Natural killer cell (primary cell): ENCODE results near the gene KDM2B. TPM values are rescaled to one million over a fixed set of nuclear protein-coding genes. Genes with fewer than 3 reads are reported as not detected.

Source experiments
- ATAC-seq, 3 donors: fragments of 150-1000 bp in 2 of 3; fragments of 200-7000 bp in 1 of 3; cut with Tn5 transposase; 1 replicate in 1 of 3; 2 replicates in 2 of 3; pipeline ENCODE4 v1.10.0; 2021; ENCODE audit warnings: mild to moderate bottlenecking in 2 of 3, moderate library complexity in 2 of 3
- DNase-seq, 2 donors: peaks; one replicate each; pipeline versions ENCODE4 v3.0.0 to v3.0.0-alpha.2; 2013 to 2021; ENCODE audit warnings: mixed read lengths in 1 of 2
- H3K27ac ChIP-seq: one replicate; pipeline ENCODE4 v1.5.1; 2013; ENCODE audit warnings: mild to moderate bottlenecking, low read length
- H3K27me3 ChIP-seq: one replicate; pipeline ENCODE4 v1.6.1; 2013; ENCODE audit warnings: low read length; ENCODE audit not compliant: control insufficient read depth, insufficient read depth
- H3K36me3 ChIP-seq: one replicate; pipeline ENCODE4 v1.6.1; 2013; ENCODE audit warnings: low read length; ENCODE audit not compliant: control insufficient read depth, insufficient read depth
- H3K4me1 ChIP-seq: one replicate; pipeline ENCODE4 v1.6.1; 2013; ENCODE audit warnings: low read length; ENCODE audit not compliant: control insufficient read depth, insufficient read depth
- H3K4me3 ChIP-seq: one replicate; pipeline ENCODE4 v1.5.1; 2013; ENCODE audit warnings: low read length
- H3K9me3 ChIP-seq: one replicate; pipeline ENCODE4 v1.6.1; 2013; ENCODE audit warnings: low read length; ENCODE audit not compliant: control insufficient read depth, insufficient read depth
- H3K27ac Mint-ChIP-seq, 2 donors: one replicate each; pipeline ENCODE4 v1.8.0; 2022; ENCODE audit warnings: mild to moderate bottlenecking in 2 of 2, mixed read lengths in 2 of 2, moderate library complexity in 1 of 2
- H3K27me3 Mint-ChIP-seq, 2 donors: one replicate each; pipeline ENCODE4 v1.8.0; 2022; ENCODE audit warnings: low read depth in 2 of 2, mixed read lengths in 2 of 2
- H3K36me3 Mint-ChIP-seq: one replicate; pipeline ENCODE4 v1.8.0; 2022; ENCODE audit warnings: mixed read lengths
- H3K4me1 Mint-ChIP-seq, 2 donors: one replicate each; pipeline ENCODE4 v1.8.0; 2022; ENCODE audit warnings: mixed read lengths in 2 of 2
- H3K4me3 Mint-ChIP-seq: one replicate; pipeline ENCODE4 v1.8.0; 2022; ENCODE audit warnings: mild to moderate bottlenecking, moderate library complexity, mixed read lengths
- H3K9me3 Mint-ChIP-seq, 2 donors: one replicate each; pipeline ENCODE4 v1.8.0; 2022; ENCODE audit warnings: mixed read lengths in 2 of 2
- CTCF ChIP-seq: fragments of 200-600 bp; IDR thresholded peaks from one replicate; pipeline ENCODE4 v1.8.0; 2022; ENCODE audit warnings: antibody characterized with exemption
- WGBS: methylation state at CpG from one replicate; pipeline ENCODE4 v1.1.7; 2013; ENCODE audit warnings: missing lambda C conversion rate; ENCODE audit not compliant: insufficient coverage; 5-methylcytosine and 5-hydroxymethylcytosine counted together
- intact Hi-C: fragments of 100-400 bp; cut with micrococcal nuclease; formaldehyde crosslinking; loops from one replicate; pipeline ENCODE4 v1.14.2; 2022
- total RNA-seq, 4 donors: library from RNA; stranded (reverse); fragments of 120-200 nt in 1 of 4; gene quantifications; one replicate each; pipeline versions ENCODE4 v1.2.3 to v1.2.4, GENCODE V29; 2013 to 2022

The KDM2B gene
- total RNA-seq, 3 donors from 2014 or later (not counting 1 experiment from before 2014, with no cell fraction given), result 97.3 to 106 (median 98.1) TPM

GRCh38 chr12:121499929-121500793, 80.7 kb downstream of the KDM2B start:
- peak; percentile 74 to 78 (median 75) for ATAC-seq
- no peak overlapping the region for H3K4me3 Mint-ChIP-seq
- peaks cover 17 to 36% of the 10 kb centered on the region in 2 donors for H3K4me1 Mint-ChIP-seq
- H3K27me3 ChIP-seq, result no peaks in the 10 kb centered on the region
- intact Hi-C loops, result loop anchor here (1.0 to 5.0 kb wide), 6 partner anchors 37 to 273 kb away; no protein-coding TSS in a partner anchor
- DNase-seq, result peak; percentile 76 to 87
- H3K36me3 Mint-ChIP-seq, result no peaks in the 10 kb centered on the region
- no peaks in the 10 kb centered on the region for H3K9me3 ChIP-seq
- peak; percentile 98 for TF ChIP-seq CTCF
- H3K27ac ChIP-seq, result no peak overlapping the region
- no peaks in the 10 kb centered on the region for H3K27me3 Mint-ChIP-seq
- no peak overlapping the region for H3K4me3 ChIP-seq
- peaks cover 57% of the 10 kb centered on the region for H3K4me1 ChIP-seq
- no peaks in the 10 kb centered on the region for H3K9me3 Mint-ChIP-seq
- H3K36me3 ChIP-seq, result peaks cover 3% of the 10 kb centered on the region
- peak overlapping the region in 1 of 2 donors; percentile 59 for H3K27ac Mint-ChIP-seq
- WGBS, result 75% methylated on average over 19 of the region's 21 CpGs

GRCh38 chr12:121495746-121496145, 85.1 kb downstream of the KDM2B start:
- no peak for DNase-seq
- no peak for TF ChIP-seq CTCF
- H3K36me3 Mint-ChIP-seq, result no peaks in the 10 kb centered on the region
- H3K4me1 ChIP-seq, result peaks cover 50% of the 10 kb centered on the region
- H3K4me3 Mint-ChIP-seq, result peak overlapping the region; percentile 14
- WGBS, result 96% methylated on average over 8 of the region's 8 CpGs
- H3K9me3 Mint-ChIP-seq, result no peaks in the 10 kb centered on the region
- no peak overlapping the region for H3K4me3 ChIP-seq
- H3K27me3 ChIP-seq, result no peaks in the 10 kb centered on the region
- H3K27me3 Mint-ChIP-seq, result no peaks in the 10 kb centered on the region
- peaks cover 17 to 32% of the 10 kb centered on the region in 2 donors for H3K4me1 Mint-ChIP-seq
- H3K27ac Mint-ChIP-seq, result peak overlapping the region; percentile 3 to 22
- intact Hi-C loops, result no loop called here
- no peaks in the 10 kb centered on the region for H3K9me3 ChIP-seq
- H3K36me3 ChIP-seq, result no peaks in the 10 kb centered on the region
- no peak for ATAC-seq
- H3K27ac ChIP-seq, result no peak overlapping the region

GRCh38 chr12:121494093-121494787, 86.6 kb downstream of the KDM2B start:
- peaks cover 17 to 25% of the 10 kb centered on the region in 2 donors for H3K4me1 Mint-ChIP-seq
- no peak overlapping the region for H3K4me3 Mint-ChIP-seq
- intact Hi-C loops, result no loop called here
- no peaks in the 10 kb centered on the region for H3K9me3 Mint-ChIP-seq
- H3K27me3 Mint-ChIP-seq, result no peaks in the 10 kb centered on the region
- H3K4me1 ChIP-seq, result peaks cover 50% of the 10 kb centered on the region
- no peaks in the 10 kb centered on the region for H3K36me3 ChIP-seq
- H3K4me3 ChIP-seq, result no peak overlapping the region
- H3K27ac ChIP-seq, result no peak overlapping the region
- H3K27me3 ChIP-seq, result no peaks in the 10 kb centered on the region
- no peaks in the 10 kb centered on the region for H3K9me3 ChIP-seq
- no peak overlapping the region for H3K27ac Mint-ChIP-seq
- 85% methylated on average over 17 of the region's 19 CpGs for WGBS
- peak; percentile 76 for TF ChIP-seq CTCF
- ATAC-seq (peak; percentile 54 to 72 (median 60)), DNase-seq (peak; percentile 54 to 82)
- H3K36me3 Mint-ChIP-seq, result no peaks in the 10 kb centered on the region
